Suppressor macrophage treated with lipopolysaccharide for 1 hour (primary cell): ENCODE results near the gene ERP29.

Source experiments
- DNase-seq, 3 donors: peaks; one replicate each; pipeline ENCODE4 v3.0.0-alpha.2; 2020 to 2022

ERP29 gene

DNA sequence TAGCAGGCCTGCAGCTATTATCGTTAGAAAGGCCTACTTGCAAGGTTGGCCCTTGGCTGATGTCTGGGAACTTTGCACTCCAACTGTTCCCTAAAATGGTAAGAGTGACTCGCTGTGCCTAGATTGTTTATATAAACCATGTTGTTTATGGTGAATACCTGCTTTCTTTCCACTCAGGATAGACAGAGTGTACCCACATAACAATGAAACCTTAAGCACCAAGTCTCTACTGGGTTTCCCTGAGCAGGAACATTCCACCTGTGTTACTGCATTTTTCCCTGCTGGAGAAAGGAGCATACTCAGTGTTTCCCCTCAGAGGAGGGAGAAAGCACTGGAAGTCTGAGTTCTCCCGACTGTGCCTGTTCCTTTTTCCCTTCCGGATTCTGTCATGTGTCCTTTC, 32.8 kb downstream of the ERP29 start:
- no peak for DNase-seq

GRCh38 chr12:112049351-112049750, 36.1 kb downstream of the ERP29 start:
- DNase-seq = no peak

GRCh38 chr12:112061137-112061536, 47.9 kb downstream of the ERP29 start:
- DNase-seq = no peak

DNA sequence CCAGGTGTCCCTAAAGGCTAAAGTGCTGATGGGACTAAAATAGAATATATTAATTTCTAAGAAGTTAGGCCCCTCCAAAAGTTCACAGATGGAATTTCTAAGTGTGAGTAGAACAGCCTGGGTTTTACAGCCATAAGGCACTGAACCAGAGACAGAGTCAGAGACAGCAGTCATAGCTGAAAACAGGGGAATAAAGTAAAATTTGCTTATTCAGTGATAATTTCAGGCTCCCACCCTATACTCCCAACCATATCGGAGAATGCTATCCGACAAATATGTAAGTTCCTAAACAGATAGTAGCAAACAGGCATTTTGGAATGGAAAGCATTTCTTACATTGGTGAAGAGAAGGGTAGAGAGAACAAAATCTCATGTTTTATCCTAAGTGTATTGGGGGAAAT, 50.0 kb downstream of the ERP29 start:
- DNase-seq = no peak

DNA sequence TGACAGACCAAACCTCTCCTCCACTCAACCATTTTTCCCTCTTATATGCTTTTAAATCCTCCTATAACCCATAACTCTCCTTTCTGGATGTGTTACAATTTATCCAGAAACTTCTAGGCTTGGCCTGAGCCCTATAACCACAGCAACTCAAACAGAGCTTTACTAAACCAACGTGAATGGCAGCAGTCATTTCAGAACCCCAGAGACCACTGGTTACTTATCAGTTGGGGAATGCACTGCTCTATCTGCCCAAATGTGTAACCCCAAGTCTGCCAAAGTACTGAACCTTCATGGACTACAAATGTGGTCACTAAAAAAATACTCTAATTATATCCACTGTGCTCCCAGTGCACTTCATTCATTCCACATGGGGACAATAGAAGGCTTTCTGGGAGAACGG, 53.3 kb downstream of the ERP29 start:
- no peak for DNase-seq
